Anterior cingulate cortex (tissue), 58 donors: ENCODE measurements around the gene TIGD6.
"Not testable (repeated sequence)": the region's sequence is repeated elsewhere in the genome, so short reads cannot be mapped to it uniquely, and the experiment has no call there.

ENCODE experiments used
- DNase-seq, 58 donors: peaks; one replicate each; lab custom pipeline; 2025; lab: John Stamatoyannopoulos, UW

The TIGD6 gene

DNA sequence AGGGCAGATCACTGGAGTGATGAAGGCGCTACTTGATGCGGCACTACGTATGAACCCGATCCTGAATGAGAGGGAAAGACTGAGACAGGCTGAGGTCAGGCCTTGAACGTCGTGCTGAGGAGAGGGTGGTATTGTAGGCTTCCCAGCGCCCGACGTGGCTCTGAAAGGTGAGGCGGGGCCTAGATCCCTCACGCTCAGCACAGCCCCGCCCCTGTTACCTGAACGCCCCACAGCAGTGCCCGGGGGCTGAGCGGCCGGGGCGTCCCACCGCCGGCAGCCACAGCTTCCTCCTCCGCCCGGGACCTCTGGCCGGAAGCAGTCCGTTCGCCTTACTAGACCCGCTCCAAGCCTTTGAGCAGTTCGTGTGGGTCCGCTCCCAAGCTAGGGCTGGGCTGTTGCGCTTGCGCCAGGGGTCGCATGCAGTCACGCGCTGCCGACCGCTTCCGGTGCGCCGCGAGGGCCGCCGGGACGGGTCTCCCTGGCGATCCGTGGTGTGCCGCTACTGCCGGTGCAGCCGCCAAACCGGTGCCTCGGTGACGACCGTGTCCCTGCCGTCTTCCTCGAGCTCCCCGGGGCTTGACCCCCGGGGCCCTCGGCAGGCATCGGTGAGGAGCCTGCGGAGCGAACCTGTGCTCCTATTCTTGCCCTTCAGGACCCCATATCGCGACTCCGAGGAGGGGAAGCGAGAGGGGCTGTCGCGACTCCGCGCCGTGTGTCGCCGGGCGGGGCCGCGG, at the start of gene TIGD6, which contains the start of gene HMGXB3:
TSS of gene TIGD6 (minus strand) at position 399 of the 734 bp plus-strand sequence. CDS start 4,306 bp downstream, outside the sequence.
TSS of gene HMGXB3 (plus strand) at position 484 of the 734 bp plus-strand sequence. CDS start 4,114 bp downstream, outside the sequence.
- peak; percentile 65 to 94 (median 89) for DNase-seq

GRCh38 chr5:150046031-150046430, 45.6 kb upstream of the TIGD6 start:
- DNase-seq: no peak

DNA sequence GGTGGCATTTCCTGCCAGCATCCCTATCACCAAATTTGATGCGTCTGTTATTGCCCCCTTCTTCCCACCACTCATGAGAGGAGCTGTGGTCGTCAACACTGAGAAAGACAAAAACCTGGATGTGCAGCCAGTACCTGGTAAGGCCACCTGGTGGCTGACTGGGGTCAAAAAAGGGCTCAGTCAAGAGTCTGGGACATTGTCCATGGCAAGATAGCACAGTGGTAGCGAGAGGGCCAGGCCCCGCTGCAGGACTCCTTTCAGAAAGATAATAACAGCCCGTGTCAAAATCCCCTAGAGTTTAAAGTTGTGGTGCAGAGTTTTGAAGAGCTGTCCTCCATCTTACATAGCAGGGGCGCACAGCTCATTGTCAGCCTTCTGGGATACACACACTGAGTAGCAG, 45.1 kb upstream of the TIGD6 start:
- no peak for DNase-seq

DNA sequence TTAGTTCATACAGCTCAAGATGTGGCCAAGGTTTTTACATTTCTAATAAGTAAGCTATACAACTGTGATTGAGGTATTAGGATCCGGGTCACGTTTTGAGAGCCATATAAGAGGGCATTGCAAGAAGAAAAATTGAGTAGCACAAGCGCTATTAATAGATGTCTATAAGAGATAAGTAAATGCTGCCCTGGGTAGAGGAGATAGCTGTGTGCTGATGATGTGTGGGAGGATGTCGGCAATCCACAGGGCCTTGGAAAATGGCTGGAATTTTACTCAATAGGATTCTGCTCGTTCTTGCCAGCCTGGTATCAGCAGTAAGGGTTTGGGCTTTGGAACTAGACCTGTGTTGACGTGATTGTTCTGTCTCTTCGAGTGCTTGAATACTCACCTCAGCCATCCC, 44.3 kb upstream of the TIGD6 start:
- no peak for DNase-seq

DNA sequence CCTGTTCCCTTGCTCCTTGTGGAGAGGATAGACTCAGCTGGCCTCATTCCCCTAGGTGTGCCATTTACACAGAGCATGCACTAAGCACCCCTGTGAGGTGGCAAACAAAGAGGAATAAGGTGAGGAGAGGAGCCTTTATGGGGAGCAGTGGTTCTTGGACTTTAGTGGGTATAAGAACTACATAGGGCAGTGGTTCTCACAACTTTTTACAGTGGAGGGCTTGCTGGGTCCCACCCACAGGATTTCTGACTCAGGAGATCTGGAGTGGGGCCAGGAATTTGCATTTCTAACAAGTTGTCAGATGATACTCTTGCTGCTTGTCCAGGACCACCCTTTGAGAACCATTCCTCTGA, 43.9 kb upstream of the TIGD6 start:
- no peak for DNase-seq

- no peak for DNase-seq
Observed at GRCh38 chr5:150043657-150044328, 43.3 kb upstream of the TIGD6 start.

GRCh38 chr5:150042459-150042858, 42.0 kb upstream of the TIGD6 start:
- DNase-seq: no peak

DNA sequence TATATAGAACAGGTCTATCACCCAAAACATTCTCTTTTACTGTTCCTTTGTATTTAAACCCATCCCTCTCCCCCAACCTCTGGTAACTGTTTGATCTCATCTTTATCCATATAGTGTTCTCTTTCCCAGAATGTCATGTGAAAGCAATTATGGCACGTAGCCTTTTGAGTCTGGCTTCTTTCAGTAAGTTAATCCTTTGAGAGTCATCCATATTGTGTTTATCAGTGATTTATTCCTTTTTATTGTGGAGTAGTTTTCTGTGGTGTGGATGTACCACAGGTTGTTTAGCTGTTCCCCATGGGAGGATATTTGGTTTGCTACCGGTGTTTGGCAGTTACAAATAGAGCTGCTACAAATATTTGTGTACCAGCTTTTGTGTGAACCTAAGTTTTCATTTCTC, 38.1 kb upstream of the TIGD6 start:
- no peak for DNase-seq

DNA sequence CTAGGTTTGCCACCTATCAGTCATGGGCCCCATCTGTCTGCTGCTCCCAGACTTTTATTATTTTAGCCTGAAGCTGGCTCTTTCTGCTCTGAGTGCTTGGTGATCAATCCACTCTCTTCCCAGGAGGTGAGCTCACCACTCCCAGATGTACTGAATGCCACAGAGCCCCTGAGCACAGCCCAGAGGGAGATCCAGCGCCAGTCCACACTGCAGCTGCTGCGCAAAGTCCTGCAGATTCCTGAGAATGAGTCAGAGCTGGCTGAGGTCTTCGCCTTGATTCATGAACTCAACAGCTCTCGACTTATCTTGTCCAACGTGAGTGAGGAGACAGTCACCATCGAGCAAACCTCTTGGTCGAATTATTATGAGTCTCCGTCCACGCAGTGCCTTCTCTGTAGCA, 36.1 kb upstream of the TIGD6 start:
- DNase-seq: no peak

- no peak for DNase-seq
Observed at GRCh38 chr5:150035139-150035895, 34.9 kb upstream of the TIGD6 start.

- DNase-seq: no peak
Observed at GRCh38 chr5:150034662-150035061, 34.2 kb upstream of the TIGD6 start.

GRCh38 chr5:150033334-150033733, 32.9 kb upstream of the TIGD6 start:
- no peak for DNase-seq

DNA sequence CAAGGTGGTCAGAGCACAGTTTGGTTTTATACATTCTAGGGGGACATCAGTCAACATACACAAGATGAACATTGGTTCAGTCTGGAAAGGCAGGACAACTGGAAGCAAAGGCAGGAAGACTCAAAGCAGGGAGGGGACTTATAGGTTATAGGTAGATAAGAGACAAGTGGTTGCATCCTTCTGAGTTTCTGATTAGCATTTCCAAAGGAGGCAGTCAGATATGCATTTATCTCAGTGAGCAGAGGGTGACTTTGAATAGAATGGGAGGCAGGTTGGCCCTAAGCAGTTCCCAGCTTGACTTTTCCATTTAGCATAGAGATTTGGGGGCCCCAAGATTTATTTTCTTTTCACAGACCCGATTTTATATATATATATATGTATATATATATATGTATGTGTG, 27.6 kb upstream of the TIGD6 start:
- not testable (repeated sequence) for DNase-seq

DNA sequence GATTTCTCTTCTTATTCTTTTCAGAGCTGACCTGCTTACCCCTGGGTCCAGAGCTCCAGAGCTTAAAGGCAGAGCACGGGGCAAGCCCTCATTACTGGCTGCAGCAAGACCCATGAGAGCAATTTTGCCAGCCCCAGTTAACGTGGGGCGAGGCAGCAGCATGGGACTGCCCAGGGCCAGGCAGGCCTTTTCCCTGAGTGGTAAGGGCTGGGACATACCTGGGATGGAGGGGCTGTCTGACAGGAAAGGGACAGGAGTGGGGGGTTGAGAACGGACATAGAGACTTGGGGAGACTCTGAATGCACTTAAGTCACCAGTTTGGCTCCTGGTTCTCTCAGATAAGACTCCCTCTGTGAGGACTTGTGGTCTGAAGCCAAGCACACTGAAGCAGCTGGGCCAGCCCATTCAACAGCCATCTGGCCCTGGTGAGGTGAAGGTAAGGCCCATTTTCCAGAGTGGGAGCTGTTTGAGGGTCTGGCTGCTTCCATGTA, 26.3 kb upstream of the TIGD6 start:
- DNase-seq: no peak

GRCh38 chr5:150024346-150024984, 24.0 kb upstream of the TIGD6 start:
- peak in 4 of 58 donors; percentile 6 to 19 (median 6) for DNase-seq

GRCh38 chr5:150023136-150023535, 22.7 kb upstream of the TIGD6 start:
- DNase-seq: no peak

DNA sequence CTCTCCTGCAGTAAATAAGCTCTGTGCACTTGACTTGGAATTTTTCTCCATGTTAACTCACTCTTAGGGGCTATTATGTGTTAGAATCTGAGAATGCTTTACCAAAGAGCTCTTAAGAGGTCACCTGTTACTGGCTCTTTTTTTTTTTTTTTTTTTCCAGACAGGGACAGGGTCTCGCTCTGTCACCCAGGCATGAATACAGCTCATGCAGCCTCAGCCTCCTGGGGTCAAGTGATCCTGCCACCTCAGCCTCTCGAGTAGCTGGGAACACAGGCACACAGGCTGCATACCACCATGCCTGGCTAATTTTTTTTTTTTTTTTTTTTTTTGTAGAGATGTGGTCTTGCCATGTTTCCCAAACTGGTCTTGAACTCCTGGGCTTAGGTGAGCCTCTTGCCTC, 22.2 kb upstream of the TIGD6 start:
- no peak for DNase-seq

DNA sequence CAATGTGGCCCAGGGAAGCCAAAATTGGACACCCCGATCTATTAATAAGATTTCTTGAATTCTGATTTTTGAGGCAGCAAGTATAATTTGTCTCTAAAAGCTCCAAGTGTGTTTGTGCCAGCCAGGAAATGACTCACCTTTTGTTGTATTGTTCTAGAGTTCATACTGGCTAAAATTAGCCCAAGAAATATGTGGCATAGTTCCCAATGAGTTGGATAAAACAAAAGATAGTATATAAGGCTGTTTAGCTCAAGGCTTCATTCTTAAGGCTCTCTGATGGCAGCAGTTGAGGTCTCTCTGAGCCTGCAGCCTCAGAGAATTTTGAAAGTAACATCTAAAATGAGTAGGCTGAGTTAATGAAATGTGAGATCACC, 21.7 kb upstream of the TIGD6 start:
- DNase-seq: no peak

DNA sequence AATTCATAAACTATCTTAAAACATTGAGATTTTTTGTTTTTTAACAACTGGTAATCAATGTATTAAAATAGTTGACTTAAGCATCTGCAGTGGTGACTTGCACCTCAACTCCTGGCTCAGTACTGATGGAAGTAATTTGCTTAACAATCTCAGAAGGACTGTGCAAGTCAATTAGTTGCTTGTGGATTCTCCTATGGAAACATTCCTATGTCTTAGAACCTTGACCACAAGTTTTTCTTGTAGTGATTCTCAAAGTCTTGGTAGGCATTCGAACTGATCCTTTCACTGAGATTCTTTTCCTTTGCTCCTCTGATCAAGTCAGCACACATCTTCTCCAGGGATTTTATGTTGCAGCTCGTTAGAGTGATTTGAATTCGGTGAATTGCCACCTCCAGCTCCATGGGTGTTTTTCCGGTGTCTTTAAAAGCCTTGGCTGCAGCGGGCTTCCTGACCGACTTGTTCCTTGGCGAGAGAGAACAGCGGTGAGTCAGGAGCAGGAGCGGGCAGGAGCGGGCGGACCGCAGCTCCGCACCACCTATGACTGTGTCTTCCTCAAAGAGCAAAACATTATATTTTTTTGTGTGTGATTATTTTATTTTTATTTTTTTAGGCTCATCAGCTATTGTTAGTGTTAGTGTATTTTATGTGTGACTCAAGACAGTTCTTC, 21.2 kb upstream of the TIGD6 start:
- peak in 9 of 58 donors; percentile 1 to 51 (median 11) for DNase-seq

- DNase-seq: no peak
Observed at GRCh38 chr5:150020249-150020648, 19.8 kb upstream of the TIGD6 start.
